DMS 273 treated with DMSO at 0.1 percent for 48 hours (cell line): Measurements from ENCODE around the gene ZNF865.

ENCODE experiments used
- DNase-seq: peaks from one replicate; lab custom pipeline; 2025; lab: John Stamatoyannopoulos, UW

The ZNF865 gene

GRCh38 chr19:55605207-55605636, 225 bp upstream of the ZNF865 start:
- DNase-seq = peak; percentile 94

- no peak for DNase-seq
Measured at GRCh38 chr19:55606471-55606787, 982 bp downstream of the ZNF865 start.

GRCh38 chr19:55606817-55607216, 1.4 kb downstream of the ZNF865 start:
- no peak for DNase-seq

GRCh38 chr19:55609326-55609725, 3.9 kb downstream of the ZNF865 start:
- DNase-seq = no peak

GRCh38 chr19:55611300-55611982, 6.0 kb downstream of the ZNF865 start:
- DNase-seq = no peak

- no peak for DNase-seq
Measured at GRCh38 chr19:55611983-55612645, 6.7 kb downstream of the ZNF865 start.

GRCh38 chr19:55613396-55613795, 7.9 kb downstream of the ZNF865 start:
- DNase-seq = no peak

- DNase-seq = no peak
Measured at GRCh38 chr19:55613930-55614710, 8.7 kb downstream of the ZNF865 start.

- DNase-seq = no peak
Measured at GRCh38 chr19:55614711-55615542, 9.5 kb downstream of the ZNF865 start.

GRCh38 chr19:55615543-55616394, 10.3 kb downstream of the ZNF865 start:
- DNase-seq = no peak

- no peak for DNase-seq
Measured at GRCh38 chr19:55616395-55616875, 11.0 kb downstream of the ZNF865 start.

- no peak for DNase-seq
Measured at GRCh38 chr19:55617426-55617825, 12.0 kb downstream of the ZNF865 start.

- no peak for DNase-seq
Measured at GRCh38 chr19:55618426-55618825, 13.0 kb downstream of the ZNF865 start.

- DNase-seq = no peak
Measured at GRCh38 chr19:55619286-55619685, 13.8 kb downstream of the ZNF865 start.

GRCh38 chr19:55620410-55621204, 15.2 kb downstream of the ZNF865 start:
- DNase-seq = no peak

- no peak for DNase-seq
Measured at GRCh38 chr19:55621205-55621672, 15.8 kb downstream of the ZNF865 start.

GRCh38 chr19:55621673-55622231, 16.3 kb downstream of the ZNF865 start:
- no peak for DNase-seq

- no peak for DNase-seq
Measured at GRCh38 chr19:55622242-55622969, 17.0 kb downstream of the ZNF865 start.

- no peak for DNase-seq
Measured at GRCh38 chr19:55623130-55623529, 17.7 kb downstream of the ZNF865 start.
